GM12864 (cell line): ENCODE data around the gene GPNMB.
"Not testable (repeated sequence)": the region's sequence is repeated elsewhere in the genome, so short reads cannot be mapped to it uniquely, and the experiment has no call there.

Experiments
- DNase-seq: peaks from one replicate; pipeline ENCODE4 v3.0.0-alpha.2; 2011; ENCODE audit warnings: low read depth
- H3K4me3 ChIP-seq: 2 replicates; pipeline ENCODE4 v1.5.1; 2011; ENCODE audit warnings: mild to moderate bottlenecking, low read depth, low read length, control low read depth
- TF ChIP-seq, protein P1 (sequence below): IDR thresholded peaks from 2 replicates; pipeline ENCODE4 v1.5.1; 2011; ENCODE audit warnings: low read depth, mild to moderate bottlenecking, moderate library complexity, low read length, control low read depth, inconsistent platforms; ENCODE audit errors: missing control alignments

Gene GPNMB

DNA sequence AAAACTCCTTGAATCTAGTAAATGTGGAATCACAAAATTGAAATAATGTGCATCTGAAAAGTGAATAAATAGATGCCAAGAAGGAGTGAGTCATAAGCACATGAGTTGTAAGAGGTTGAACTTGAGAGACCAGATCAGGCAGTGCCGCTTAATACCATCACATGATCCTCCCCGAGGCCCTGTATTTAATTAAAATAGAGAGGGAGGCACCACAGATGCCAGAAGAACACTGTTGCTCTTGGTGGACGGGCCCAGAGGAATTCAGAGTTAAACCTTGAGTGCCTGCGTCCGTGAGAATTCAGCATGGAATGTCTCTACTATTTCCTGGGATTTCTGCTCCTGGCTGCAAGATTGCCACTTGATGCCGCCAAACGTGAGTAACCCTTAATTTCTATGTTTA, at the start of gene GPNMB:
Gene GPNMB, plus strand, starts transcription at position 221 of the 400 bp plus-strand sequence. Its CDS starts 83 bp downstream, at position 304.
- no peak within 1 kb of the TSS; the same call in 1 of the 2 replicates for H3K4me3 ChIP-seq
- TF ChIP-seq, protein P1, sequence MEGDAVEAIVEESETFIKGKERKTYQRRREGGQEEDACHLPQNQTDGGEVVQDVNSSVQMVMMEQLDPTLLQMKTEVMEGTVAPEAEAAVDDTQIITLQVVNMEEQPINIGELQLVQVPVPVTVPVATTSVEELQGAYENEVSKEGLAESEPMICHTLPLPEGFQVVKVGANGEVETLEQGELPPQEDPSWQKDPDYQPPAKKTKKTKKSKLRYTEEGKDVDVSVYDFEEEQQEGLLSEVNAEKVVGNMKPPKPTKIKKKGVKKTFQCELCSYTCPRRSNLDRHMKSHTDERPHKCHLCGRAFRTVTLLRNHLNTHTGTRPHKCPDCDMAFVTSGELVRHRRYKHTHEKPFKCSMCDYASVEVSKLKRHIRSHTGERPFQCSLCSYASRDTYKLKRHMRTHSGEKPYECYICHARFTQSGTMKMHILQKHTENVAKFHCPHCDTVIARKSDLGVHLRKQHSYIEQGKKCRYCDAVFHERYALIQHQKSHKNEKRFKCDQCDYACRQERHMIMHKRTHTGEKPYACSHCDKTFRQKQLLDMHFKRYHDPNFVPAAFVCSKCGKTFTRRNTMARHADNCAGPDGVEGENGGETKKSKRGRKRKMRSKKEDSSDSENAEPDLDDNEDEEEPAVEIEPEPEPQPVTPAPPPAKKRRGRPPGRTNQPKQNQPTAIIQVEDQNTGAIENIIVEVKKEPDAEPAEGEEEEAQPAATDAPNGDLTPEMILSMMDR = no peak
- no peak for DNase-seq

DNA sequence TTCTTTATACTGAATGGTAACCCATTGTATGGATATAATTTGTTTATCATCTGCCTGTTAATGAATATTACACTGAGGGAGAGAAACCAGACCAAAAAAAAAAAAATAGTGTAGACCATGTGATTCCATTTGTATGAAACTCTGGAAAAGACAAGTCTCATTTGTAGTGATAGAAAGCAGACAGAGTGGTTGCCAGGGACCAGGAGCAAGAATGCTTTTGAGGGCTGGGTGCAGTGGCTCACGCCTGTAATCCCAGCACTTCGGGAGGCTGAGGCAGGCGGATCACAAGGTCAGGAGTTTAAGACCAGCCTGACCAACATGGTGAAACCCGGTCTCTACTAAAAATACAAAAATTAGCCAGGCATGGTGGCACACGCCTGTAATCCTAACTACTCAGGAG, 48.8 kb upstream of the GPNMB start:
- H3K4me3 ChIP-seq, DNase-seq: not testable (repeated sequence)

DNA sequence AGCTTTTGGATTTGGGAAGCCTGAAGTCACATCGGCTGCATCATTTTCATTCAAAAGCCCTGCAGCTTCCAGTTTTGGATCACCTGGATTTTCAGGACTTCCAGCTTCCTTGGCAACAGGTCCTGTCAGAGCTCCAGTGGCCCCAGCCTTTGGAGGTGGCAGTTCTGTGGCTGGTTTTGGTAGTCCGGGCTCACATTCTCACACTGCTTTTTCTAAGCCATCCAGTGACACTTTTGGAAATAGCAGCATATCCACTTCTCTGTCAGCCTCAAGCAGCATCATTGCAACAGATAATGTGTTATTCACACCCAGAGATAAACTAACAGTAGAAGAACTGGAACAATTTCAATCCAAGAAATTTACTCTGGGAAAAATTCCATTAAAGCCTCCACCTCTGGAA, 46.2 kb upstream of the GPNMB start:
- no peak for DNase-seq
- TF ChIP-seq, protein P1 = no peak
- H3K4me3 ChIP-seq = no peak overlapping the region

DNA sequence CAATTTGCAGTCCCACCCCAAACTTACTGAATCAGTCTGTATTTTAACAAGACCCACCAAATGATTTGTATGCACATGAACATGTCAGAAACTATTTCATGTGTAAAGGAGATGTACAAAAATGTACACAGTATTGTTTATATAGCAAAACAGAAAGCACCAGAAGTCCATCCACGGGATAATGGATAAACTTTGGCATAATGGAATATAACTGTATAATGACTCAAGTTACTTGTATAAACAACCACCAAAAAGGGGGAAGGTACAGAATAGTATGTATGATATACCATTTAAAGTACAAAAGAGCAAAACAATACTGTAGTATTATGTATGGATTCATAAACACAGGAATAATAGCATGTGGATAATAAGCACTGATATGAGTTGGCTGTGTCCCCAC, 42.3 kb upstream of the GPNMB start:
- DNase-seq = no peak
- TF ChIP-seq, protein P1 = no peak
- no peak overlapping the region for H3K4me3 ChIP-seq

DNA sequence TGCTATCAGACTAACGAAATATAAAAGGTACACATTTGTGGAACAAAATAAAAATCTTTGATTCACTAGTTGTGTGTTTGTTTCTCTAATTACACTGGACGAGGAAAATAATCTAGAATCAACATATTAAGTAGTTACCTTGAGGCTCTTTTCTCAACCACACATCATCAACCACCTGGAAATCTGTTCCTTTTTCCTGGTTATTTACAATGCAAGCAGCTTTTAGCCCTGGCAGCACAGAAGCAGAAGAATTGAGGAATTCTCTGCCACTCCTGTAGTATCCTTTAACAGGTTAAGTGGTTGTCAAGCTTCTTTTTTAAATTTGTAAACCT, 41.0 kb upstream of the GPNMB start:
- H3K4me3 ChIP-seq = no peak overlapping the region
- TF ChIP-seq, protein P1 = no peak
- no peak for DNase-seq

DNA sequence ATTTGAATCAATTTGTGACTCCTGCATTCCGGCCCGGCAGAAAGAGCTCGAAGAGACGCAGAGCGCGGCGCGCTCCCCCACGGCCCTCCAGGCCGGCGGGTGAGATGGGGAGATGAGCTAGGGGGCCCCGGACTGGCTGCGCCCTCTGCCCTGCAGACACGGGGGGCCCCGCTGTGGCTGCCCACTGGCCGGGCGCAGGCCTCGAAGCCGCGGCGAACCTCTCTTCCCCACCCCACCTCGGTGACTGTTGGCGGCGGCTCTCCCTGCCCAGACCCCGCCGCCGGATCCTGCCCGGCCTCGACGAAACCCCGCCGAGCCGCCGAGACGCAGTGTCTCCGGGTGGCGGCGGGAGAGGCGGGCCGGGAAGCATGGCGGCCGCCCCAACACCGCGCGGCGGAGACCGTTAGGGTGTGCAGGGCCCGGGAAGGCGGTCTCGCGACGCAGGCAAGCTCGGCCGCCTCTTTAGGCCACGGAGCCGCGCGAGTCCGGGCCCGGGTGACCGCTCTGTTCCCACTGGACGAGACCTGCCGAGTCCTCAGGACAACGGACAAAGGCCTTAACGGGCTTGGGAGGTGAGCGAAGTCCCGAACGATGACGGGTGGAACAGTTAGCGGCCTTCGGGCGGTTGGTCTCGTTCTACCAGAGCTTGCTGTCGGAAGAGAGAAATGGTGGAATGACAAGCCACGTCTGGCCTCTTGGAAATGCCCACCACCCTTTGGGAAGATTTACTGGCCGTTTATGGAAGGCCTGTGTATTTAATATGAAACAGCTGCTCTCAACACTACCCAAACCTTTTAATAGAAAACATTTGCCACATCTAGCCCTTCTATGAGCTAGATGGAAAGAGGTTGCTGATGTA, 40.4 kb upstream of the GPNMB start:
- H3K4me3 ChIP-seq = no peak overlapping the region; the same call in 1 of the 2 replicates
- DNase-seq = no peak
- TF ChIP-seq, protein P1 = no peak

DNA sequence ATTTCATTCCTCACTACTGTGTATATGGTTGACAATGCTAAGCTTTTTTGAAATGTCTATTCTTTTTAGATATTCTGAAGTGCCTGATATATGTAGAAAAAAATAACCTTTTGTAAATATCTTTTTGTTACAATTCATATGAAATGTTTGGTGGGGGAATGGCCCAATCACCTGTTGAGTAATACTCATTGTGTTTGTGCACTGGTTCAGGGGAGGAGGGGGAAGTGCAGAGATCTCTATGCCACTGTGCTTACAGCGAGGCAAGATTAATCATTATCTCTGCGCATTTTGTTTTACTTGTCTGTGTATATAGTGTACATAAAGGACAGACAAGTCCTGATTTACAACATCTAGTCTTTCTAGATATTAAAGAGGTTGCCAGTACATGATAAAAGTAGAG, 39.6 kb upstream of the GPNMB start:
- DNase-seq = no peak
- TF ChIP-seq, protein P1 = no peak
- H3K4me3 ChIP-seq = no peak overlapping the region
